GM06990 (cell line): ENCODE data around the gene PPP1CA.
A peak's percentile ranks its signal among the peaks of the same experiment; 100 is the strongest.

Source experiments
- DNase-seq: peaks from one replicate; pipeline ENCODE4 v3.0.0-alpha.2; 2011; ENCODE audit not compliant: insufficient read length; ENCODE audit errors: extremely low read depth
- H3K27me3 ChIP-seq: replicated peaks from 2 replicates; pipeline ENCODE4 v1.6.0; 2011; ENCODE audit warnings: low read length; ENCODE audit not compliant: control insufficient read depth, insufficient read depth
- H3K36me3 ChIP-seq: 2 replicates; pipeline ENCODE4 v1.5.1; 2011; ENCODE audit warnings: low read length; ENCODE audit not compliant: control insufficient read depth, insufficient read depth
- H3K4me3 ChIP-seq: replicated peaks from 2 replicates; pipeline ENCODE4 v1.5.1; 2011; ENCODE audit warnings: low read depth, mild to moderate bottlenecking, control low read depth, low read length
- TF ChIP-seq, protein P1 (sequence below): IDR thresholded peaks from 2 replicates; pipeline ENCODE4 v1.5.1; 2011; ENCODE audit warnings: low read length, control low read depth, mild to moderate bottlenecking, inconsistent platforms; ENCODE audit not compliant: insufficient read depth, poor library complexity, severe bottlenecking

Gene PPP1CA

DNA sequence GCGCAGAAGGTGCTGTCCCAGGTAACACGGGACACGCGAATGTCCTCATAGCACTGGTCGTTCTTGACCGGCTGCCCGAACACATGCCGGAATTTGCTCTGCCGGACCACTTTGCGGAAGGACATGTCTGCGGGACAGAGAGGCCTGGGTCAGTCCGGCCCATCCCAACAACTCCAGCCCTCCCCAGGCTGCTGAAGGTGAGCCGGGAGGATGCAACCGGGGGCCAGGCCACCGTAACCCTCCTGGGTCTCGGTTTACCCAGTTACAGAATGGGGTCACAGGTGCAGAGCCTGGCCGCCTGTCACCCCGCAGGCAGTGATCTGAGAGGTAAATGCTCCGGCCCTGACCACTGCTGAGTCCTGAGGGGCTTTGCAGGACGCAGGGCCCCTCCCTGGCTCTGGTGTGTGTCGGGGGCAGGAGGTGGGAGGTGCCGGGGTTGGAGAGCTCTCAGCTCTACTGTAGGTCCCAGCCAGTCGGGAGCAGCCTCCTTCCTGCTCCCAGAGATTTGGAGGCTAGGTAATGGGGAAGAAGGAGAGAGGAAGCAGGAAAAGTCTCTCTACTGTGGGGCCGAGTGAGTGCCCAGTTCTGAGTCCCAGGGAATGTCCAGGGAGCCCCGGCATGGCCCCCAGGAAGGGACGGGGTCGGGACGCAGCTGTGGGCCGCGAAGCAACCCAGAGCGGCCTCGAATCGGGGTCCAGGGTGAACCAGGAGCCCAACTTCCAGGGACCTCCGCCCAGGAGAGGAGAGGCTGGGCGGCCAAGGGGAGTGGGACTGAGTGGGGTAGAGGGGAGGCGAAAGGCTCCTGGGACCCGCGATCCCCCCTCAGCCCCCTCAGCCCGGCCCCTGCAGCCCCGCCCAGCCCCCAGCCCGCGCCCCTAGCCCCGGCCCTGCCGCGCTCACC, 41.1 kb upstream of the PPP1CA start:
- peaks cover 3% of the 10 kb centered on the region; the same call in 1 of the 2 replicates for H3K36me3 ChIP-seq
- H3K27me3 ChIP-seq, result no peaks in the 10 kb centered on the region
- peak overlapping the region; percentile 53 for H3K4me3 ChIP-seq
- DNase-seq, result no peak
- TF ChIP-seq, protein P1, sequence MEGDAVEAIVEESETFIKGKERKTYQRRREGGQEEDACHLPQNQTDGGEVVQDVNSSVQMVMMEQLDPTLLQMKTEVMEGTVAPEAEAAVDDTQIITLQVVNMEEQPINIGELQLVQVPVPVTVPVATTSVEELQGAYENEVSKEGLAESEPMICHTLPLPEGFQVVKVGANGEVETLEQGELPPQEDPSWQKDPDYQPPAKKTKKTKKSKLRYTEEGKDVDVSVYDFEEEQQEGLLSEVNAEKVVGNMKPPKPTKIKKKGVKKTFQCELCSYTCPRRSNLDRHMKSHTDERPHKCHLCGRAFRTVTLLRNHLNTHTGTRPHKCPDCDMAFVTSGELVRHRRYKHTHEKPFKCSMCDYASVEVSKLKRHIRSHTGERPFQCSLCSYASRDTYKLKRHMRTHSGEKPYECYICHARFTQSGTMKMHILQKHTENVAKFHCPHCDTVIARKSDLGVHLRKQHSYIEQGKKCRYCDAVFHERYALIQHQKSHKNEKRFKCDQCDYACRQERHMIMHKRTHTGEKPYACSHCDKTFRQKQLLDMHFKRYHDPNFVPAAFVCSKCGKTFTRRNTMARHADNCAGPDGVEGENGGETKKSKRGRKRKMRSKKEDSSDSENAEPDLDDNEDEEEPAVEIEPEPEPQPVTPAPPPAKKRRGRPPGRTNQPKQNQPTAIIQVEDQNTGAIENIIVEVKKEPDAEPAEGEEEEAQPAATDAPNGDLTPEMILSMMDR, result no peak

DNA sequence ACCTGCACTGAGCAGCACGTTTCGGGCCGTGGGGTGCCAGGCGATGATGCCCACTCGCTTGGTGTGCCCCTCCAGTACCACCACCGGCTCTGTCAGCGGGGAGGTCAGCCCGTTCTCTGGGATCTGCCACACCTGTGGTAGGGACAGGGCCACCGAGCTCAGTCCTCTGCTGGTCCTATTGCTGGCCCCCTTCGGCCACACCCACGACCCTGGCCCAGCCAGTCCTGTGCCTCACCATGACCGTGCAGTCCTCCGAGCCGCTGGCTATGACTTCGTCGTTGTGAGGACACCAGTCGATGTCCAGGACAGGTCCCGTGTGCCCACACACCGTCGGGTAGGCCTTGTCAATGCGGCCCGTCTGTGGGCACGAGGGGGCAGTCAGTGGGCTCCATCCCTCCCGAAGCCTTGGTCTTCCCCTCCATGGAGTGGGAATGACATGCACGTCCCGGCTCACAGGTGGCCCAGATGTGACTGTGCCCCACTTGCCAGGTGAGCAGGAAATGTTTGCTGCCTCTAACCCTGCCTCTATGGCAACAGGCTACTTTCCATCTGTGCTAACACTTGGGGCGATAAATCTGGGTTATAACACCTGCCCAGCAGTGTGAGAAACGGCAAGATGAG, 40.2 kb upstream of the PPP1CA start:
- DNase-seq, result no peak
- Histone ChIP-seq H3K36me3 (peaks cover 3% of the 10 kb centered on the region; the same call in 1 of the 2 replicates), H3K27me3 (no peaks in the 10 kb centered on the region), H3K4me3 (no peak overlapping the region)
- TF ChIP-seq, protein P1, result no peak

DNA sequence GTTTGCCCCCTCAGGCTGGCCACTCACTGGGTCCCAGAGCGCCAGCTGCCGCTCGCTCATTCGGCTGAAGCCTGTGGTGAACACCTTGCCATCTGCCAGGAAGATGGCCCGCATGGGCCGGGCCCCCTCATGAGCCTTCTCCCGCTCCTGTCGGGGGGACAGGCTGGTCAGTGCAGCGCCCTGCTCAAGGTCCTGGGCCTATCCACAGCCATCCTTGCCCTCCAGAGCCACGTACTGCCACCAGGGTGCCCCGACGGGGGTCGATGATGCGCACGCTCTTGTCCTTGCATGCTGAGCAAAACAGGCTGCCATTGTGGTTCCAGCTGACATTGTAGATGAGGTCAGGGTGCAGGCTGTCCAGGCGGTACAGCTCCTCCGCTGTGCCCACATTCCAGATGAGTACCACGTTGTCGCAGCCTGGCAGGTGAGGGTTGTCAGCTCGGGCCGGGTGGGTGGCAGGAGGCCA, 39.5 kb upstream of the PPP1CA start:
- Histone ChIP-seq H3K36me3 (peaks cover 4% of the 10 kb centered on the region), H3K27me3 (no peaks in the 10 kb centered on the region), H3K4me3 (no peak overlapping the region)
- DNase-seq, result no peak
- TF ChIP-seq, protein P1, result no peak

DNA sequence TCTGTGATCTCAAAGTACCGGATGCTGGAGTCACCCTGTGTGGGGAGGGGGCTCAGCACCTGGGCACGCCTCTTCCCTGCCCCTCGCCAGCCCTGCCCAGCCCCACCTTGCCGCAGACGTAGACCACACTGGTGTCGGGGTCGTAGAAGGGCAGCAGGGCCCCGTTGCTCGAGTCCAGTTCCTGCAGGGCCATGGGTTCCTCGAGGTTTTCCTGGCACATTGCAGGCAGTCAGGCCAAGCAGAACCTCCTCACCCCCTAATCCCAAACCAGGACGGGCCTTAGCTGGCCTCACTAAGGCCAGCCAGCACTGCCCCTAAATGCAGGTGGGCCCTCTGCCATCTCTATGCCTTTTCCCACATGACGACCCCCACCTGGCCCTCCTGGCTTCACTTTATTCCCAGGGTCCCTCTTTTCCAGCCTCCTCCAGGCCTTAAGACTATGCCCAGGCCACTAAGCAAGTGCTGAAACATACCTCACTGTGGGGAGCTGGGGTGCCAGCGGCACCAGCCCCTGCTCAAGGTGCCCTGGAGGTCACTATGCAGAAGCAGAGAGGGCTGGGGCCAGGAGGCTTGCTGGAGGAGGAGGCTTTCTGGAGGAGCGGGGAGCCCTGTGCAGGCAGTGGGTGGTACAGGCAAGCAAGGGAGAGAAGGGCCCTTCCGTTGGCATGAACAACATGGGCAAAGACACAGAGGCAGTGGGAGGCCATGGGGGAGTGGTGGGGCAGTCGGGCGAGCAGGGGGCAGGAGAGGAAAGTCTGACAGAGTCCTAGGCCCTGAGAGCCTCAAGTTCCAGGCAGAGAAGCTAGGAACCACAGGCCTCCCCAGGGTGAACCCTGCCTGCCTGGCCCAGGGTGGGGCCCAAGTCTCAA, 38.8 kb upstream of the PPP1CA start:
- DNase-seq, result no peak
- no peaks in the 10 kb centered on the region for H3K27me3 ChIP-seq
- peaks cover 11% of the 10 kb centered on the region for H3K36me3 ChIP-seq
- no peak overlapping the region for H3K4me3 ChIP-seq
- TF ChIP-seq, protein P1, result no peak

DNA sequence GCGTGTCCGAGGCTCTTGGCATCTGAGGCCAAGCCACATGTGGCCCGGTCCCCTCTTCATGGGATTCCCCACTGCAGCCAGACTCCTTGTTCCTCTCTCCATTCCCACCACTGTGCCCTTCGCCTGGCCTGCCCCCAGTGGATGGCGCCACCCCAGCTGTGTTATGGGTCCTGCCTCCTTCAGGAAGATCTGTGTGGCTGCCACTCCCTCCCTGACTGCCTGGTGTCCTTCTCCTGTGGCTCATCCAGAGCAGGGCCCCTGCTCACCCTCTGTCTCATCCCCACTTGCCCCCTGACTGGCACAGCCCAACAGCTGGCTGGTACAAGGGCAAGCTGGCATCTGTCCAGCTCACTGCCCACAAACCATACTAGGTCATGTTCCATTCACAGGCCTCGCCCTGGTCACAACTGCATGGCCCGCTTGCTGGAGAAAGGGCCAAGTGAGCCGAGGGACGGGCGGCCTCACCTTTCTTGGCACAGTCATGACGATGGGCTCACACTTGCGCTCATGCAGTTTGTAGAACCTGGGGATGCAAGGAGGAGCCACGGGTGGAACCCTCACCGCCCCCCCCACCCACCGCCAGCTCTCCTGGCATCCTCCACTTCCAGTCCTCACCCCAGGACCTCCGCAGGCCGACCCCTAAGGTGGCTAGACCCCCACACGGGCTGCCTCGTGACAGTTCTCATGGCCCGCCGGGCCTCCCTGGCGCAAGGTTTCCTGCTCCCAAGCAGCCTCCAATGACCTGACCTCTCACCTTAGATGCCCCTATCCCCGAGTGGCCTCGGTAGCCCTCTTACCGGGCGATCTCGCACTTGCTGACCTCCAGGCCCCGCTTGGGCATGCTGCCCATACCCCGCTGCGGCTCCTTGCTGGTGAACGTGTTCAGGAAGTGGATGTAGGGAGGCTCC, 37.9 kb upstream of the PPP1CA start:
- Histone ChIP-seq H3K27me3 (no peaks in the 10 kb centered on the region), H3K4me3 (peak overlapping the region; percentile 76), H3K36me3 (peaks cover 13% of the 10 kb centered on the region)
- no peak for DNase-seq
- TF ChIP-seq, protein P1, result peak; percentile 43
